Measurements from ENCODE around the gene UPF3A.

The UPF3A gene

GRCh38 chr13:114275304-114275703 lies 6.1 kb upstream of the UPF3A start:
- no peak for TF ChIP-seq CTCF (IDR thresholded peaks at IDR 0.05; ENCODE audit: control insufficient read depth, insufficient read depth, low read depth, low read length, missing control alignments)
- DNase-seq (ENCODE audit: low read depth), result no peak
- H3K4me3 ChIP-seq (ENCODE audit: control insufficient read depth, low read depth, low read length), result no peak overlapping the region

- no peak for TF ChIP-seq CTCF (IDR thresholded peaks at IDR 0.05; ENCODE audit: control insufficient read depth, insufficient read depth, low read depth, low read length, missing control alignments)
- no peak for DNase-seq (ENCODE audit: low read depth)
- no peak overlapping the region for H3K4me3 ChIP-seq (ENCODE audit: control insufficient read depth, low read depth, low read length)
Measured at GRCh38 chr13:114279146-114279545, 2.3 kb upstream of the UPF3A start.

GRCh38 chr13:114279758-114280355 lies 1.5 kb upstream of the UPF3A start:
- no peak overlapping the region for H3K4me3 ChIP-seq (ENCODE audit: control insufficient read depth, low read depth, low read length)
- DNase-seq (ENCODE audit: low read depth), result no peak
- TF ChIP-seq CTCF (IDR thresholded peaks at IDR 0.05; ENCODE audit: control insufficient read depth, insufficient read depth, low read depth, low read length, missing control alignments), result no peak

GRCh38 chr13:114282041-114282670 lies 755 bp downstream of the UPF3A start:
- TF ChIP-seq CTCF (IDR thresholded peaks at IDR 0.05; ENCODE audit: control insufficient read depth, insufficient read depth, low read depth, low read length, missing control alignments), result no peak
- no peak for DNase-seq (ENCODE audit: low read depth)
- H3K4me3 ChIP-seq (ENCODE audit: control insufficient read depth, low read depth, low read length), result peak overlapping the region; percentile 54

- no peak for DNase-seq (ENCODE audit: low read depth)
- no peak for TF ChIP-seq CTCF (IDR thresholded peaks at IDR 0.05; ENCODE audit: control insufficient read depth, insufficient read depth, low read depth, low read length, missing control alignments)
- no peak overlapping the region for H3K4me3 ChIP-seq (ENCODE audit: control insufficient read depth, low read depth, low read length)
Measured at GRCh38 chr13:114283576-114283975, 2.2 kb downstream of the UPF3A start.

- no peak for DNase-seq (ENCODE audit: low read depth)
- TF ChIP-seq CTCF (IDR thresholded peaks at IDR 0.05; ENCODE audit: control insufficient read depth, insufficient read depth, low read depth, low read length, missing control alignments), result no peak
- no peak overlapping the region for H3K4me3 ChIP-seq (ENCODE audit: control insufficient read depth, low read depth, low read length)
Measured at GRCh38 chr13:114284680-114285079, 3.3 kb downstream of the UPF3A start.
